Omental fat pad (tissue), 4 donors: ENCODE results near the gene TIE1. TPM values are rescaled to one million over a fixed set of nuclear protein-coding genes. Genes with fewer than 3 reads are reported as not detected.

Source experiments
- ATAC-seq: fragments of 150-250 bp; one replicate; pipeline ENCODE4 v1.9.1; 2016; ENCODE audit warnings: mild to moderate bottlenecking, moderate library complexity; ENCODE audit not compliant: low FRiP score
- DNase-seq: peaks from one replicate; pipeline ENCODE4 v3.0.0-alpha.2; 2019; ENCODE audit warnings: low spot score
- CTCF ChIP-seq, 3 donors: fragments of 450-650 bp; IDR thresholded peaks; one replicate each; pipeline ENCODE4 v1.5.1; 2016 to 2017; ENCODE audit warnings: antibody characterized with exemption in 3 of 3, mild to moderate bottlenecking in 3 of 3, moderate library complexity in 2 of 3
- total RNA-seq, 4 donors: library from RNA; depleted of rRNA; stranded (reverse); fragments of >200 nt; gene quantifications; one replicate each; pipeline ENCODE4 v1.1.0, GENCODE V29; 2016

The TIE1 gene
- total RNA-seq, 4 donors from 2014 or later = 15.2 to 156 (median 44.6) TPM

- DNase-seq = no peak
- no peak for TF ChIP-seq CTCF (IDR thresholded peaks at IDR 0.05)
- no peak for ATAC-seq
Measured at GRCh38 chr1:43338001-43338400, 37.2 kb downstream of the TIE1 start.

GRCh38 chr1:43339584-43340232 is 38.9 kb downstream of the TIE1 start:
- no peak for TF ChIP-seq CTCF (IDR thresholded peaks at IDR 0.05)
- ATAC-seq = no peak
- no peak for DNase-seq

- ATAC-seq (no peak), DNase-seq (no peak)
- TF ChIP-seq CTCF (IDR thresholded peaks at IDR 0.05) = no peak
Measured at GRCh38 chr1:43340559-43340958, 39.8 kb downstream of the TIE1 start.

GRCh38 chr1:43344267-43344850 is 43.6 kb downstream of the TIE1 start:
- DNase-seq = no peak
- no peak for TF ChIP-seq CTCF (IDR thresholded peaks at IDR 0.05)
- no peak for ATAC-seq

DNA sequence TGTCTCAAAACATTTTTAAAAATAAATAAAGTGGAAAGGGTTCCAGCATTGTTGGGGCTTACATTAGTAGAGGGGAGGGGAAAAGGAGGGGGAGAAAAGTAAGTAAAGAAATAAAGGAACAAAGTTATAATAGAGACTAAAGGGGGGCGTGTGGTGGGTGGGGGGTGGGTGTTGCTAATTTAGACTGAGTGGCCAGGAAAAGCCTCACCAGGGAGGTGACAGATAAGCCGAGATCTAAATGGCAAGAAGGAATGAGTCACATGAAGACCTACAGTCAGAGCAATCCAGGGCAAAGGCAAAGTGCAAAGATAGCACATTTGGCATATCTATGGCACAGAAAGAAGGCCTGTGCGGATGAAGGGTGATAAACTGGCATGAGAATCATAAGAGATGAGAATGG is 44.3 kb downstream of the TIE1 start:
- DNase-seq (no peak), ATAC-seq (no peak)
- TF ChIP-seq CTCF (IDR thresholded peaks at IDR 0.05) = no peak

DNA sequence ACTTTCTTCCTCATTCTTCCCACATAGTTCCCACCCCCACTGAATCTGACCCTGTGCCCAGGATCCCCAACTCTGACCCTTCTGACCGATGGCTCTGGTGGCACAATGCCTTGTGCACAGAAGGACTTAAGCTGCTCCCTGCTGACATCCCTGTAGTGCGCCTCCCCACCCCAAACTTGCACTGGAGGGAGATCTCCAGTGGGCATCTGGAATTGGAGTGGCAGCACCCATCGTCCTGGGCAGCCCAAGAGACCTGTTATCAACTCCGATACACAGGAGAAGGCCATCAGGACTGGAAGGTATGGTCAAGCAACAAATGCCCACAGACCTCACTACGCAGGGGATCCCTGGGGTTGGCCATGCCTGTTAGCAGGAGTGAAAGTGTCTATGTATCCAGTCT is 45.9 kb downstream of the TIE1 start:
- TF ChIP-seq CTCF (IDR thresholded peaks at IDR 0.05) = no peak

DNA sequence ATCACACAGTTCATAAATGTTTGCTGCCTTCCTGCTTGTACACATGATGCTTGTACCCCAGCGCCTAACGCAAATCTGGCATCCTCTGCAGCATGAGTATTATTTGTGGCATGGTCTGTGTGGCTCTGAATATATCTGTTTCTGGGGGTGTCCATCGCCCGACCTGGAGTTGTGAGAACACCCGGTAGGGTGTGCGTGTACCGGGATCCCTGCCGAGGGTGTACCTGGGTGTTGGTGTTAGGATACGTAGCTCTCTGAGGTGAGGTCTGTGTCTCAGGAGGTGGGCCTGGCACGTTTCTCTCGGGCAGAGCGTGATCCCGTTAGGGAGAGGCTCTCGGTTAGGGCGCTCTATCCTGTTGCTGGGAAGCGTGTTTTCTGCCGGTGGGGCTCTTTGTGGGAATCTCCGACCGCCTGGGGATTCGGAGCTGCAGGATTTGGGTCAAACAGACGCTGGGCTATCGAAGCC is 47.6 kb downstream of the TIE1 start:
- DNase-seq = no peak
- ATAC-seq = peak; percentile 38
- TF ChIP-seq CTCF (IDR thresholded peaks at IDR 0.05) = no peak

More for the DNA sequence above, 45.9 kb downstream of the TIE1 start:
- ATAC-seq = no peak
- no peak for DNase-seq
